Measurements from ENCODE around the gene PBX1. TPM values are rescaled to one million over a fixed set of nuclear protein-coding genes. Genes with fewer than 3 reads are reported as not detected.

PBX1 gene
- total and polyA plus RNA-seq, 2 experiments from 2014 or later = 40.0 to 104 TPM

DNA sequence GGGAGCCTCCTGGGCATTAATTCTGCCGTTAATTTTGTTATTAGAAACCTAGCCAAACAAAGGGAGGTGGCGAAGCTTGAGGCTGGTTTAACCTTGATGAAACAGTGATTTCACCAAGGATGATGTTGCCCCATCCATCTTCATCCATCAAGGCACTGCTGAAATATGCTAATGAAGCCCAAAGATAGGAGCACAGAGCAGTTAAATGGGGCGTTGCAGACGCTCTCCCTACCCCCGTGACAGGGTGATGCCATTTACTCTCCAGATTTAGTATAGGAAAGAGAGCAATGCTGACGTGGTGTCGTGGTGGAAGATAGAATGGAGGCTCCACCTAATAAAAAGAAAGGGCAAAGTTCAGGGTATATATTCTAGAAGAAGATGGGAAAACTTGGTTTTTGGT, 84.0 kb downstream of the PBX1 start:
- TF ChIP-seq NANOG (IDR thresholded peaks at IDR 0.05; ENCODE audit: borderline replicate concordance) (no peak), EZH2 (IDR thresholded peaks at IDR 0.05; ENCODE audit: low read depth, unreplicated experiment) (no peak), REST (IDR thresholded peaks at IDR 0.05; ENCODE audit: unreplicated experiment) (no peak), ETS1 (IDR thresholded peaks at IDR 0.05) (no peak), EZH2phosphoT487 (IDR thresholded peaks at IDR 0.05; ENCODE audit: unreplicated experiment) (no peak), POLR2AphosphoS5 (IDR thresholded peaks at IDR 0.05; ENCODE audit: low read depth) (no peak), JUNB (IDR thresholded peaks at IDR 0.05; ENCODE audit: unreplicated experiment) (no peak), ZNF114 (CRISPR knock-in tag; IDR thresholded peaks at IDR 0.05) (no peak), STAT1 (IDR thresholded peaks at IDR 0.05; ENCODE audit: unreplicated experiment) (no peak), CREB1 (CRISPR knock-in tag; IDR thresholded peaks at IDR 0.05; ENCODE audit: low read depth) (no peak), ZNF331 (CRISPR knock-in tag; IDR thresholded peaks at IDR 0.05; ENCODE audit: low read depth) (no peak)
- TF ChIP-seq, protein P1, sequence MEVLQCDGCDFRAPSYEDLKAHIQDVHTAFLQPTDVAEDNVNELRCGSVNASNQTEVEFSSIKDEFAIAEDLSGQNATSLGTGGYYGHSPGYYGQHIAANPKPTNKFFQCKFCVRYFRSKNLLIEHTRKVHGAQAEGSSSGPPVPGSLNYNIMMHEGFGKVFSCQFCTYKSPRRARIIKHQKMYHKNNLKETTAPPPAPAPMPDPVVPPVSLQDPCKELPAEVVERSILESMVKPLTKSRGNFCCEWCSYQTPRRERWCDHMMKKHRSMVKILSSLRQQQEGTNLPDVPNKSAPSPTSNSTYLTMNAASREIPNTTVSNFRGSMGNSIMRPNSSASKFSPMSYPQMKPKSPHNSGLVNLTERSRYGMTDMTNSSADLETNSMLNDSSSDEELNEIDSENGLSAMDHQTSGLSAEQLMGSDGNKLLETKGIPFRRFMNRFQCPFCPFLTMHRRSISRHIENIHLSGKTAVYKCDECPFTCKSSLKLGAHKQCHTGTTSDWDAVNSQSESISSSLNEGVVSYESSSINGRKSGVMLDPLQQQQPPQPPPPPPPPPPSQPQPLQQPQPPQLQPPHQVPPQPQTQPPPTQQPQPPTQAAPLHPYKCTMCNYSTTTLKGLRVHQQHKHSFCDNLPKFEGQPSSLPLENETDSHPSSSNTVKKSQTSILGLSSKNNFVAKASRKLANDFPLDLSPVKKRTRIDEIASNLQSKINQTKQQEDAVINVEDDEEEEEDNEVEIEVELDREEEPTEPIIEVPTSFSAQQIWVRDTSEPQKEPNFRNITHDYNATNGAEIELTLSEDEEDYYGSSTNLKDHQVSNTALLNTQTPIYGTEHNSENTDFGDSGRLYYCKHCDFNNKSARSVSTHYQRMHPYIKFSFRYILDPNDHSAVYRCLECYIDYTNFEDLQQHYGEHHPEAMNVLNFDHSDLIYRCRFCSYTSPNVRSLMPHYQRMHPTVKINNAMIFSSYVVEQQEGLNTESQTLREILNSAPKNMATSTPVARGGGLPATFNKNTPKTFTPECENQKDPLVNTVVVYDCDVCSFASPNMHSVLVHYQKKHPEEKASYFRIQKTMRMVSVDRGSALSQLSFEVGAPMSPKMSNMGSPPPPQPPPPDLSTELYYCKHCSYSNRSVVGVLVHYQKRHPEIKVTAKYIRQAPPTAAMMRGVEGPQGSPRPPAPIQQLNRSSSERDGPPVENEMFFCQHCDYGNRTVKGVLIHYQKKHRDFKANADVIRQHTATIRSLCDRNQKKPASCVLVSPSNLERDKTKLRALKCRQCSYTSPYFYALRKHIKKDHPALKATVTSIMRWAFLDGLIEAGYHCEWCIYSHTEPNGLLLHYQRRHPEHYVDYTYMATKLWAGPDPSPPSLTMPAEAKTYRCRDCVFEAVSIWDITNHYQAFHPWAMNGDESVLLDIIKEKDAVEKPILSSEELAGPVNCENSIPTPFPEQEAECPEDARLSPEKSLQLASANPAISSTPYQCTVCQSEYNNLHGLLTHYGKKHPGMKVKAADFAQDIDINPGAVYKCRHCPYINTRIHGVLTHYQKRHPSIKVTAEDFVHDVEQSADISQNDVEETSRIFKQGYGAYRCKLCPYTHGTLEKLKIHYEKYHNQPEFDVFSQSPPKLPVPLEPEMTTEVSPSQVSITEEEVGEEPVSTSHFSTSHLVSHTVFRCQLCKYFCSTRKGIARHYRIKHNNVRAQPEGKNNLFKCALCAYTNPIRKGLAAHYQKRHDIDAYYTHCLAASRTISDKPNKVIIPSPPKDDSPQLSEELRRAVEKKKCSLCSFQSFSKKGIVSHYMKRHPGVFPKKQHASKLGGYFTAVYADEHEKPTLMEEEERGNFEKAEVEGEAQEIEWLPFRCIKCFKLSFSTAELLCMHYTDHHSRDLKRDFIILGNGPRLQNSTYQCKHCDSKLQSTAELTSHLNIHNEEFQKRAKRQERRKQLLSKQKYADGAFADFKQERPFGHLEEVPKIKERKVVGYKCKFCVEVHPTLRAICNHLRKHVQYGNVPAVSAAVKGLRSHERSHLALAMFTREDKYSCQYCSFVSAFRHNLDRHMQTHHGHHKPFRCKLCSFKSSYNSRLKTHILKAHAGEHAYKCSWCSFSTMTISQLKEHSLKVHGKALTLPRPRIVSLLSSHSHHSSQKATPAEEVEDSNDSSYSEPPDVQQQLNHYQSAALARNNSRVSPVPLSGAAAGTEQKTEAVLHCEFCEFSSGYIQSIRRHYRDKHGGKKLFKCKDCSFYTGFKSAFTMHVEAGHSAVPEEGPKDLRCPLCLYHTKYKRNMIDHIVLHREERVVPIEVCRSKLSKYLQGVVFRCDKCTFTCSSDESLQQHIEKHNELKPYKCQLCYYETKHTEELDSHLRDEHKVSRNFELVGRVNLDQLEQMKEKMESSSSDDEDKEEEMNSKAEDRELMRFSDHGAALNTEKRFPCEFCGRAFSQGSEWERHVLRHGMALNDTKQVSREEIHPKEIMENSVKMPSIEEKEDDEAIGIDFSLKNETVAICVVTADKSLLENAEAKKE (CRISPR knock-in tag; IDR thresholded peaks at IDR 0.05) = no peak
- TF ChIP-seq, protein P2, sequence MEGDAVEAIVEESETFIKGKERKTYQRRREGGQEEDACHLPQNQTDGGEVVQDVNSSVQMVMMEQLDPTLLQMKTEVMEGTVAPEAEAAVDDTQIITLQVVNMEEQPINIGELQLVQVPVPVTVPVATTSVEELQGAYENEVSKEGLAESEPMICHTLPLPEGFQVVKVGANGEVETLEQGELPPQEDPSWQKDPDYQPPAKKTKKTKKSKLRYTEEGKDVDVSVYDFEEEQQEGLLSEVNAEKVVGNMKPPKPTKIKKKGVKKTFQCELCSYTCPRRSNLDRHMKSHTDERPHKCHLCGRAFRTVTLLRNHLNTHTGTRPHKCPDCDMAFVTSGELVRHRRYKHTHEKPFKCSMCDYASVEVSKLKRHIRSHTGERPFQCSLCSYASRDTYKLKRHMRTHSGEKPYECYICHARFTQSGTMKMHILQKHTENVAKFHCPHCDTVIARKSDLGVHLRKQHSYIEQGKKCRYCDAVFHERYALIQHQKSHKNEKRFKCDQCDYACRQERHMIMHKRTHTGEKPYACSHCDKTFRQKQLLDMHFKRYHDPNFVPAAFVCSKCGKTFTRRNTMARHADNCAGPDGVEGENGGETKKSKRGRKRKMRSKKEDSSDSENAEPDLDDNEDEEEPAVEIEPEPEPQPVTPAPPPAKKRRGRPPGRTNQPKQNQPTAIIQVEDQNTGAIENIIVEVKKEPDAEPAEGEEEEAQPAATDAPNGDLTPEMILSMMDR (conservative IDR thresholded peaks at IDR 0.05; ENCODE audit: low read depth in 2 of 2) = no peak
- Histone ChIP-seq H2AFZ (no peak overlapping the region), H3K4me2 (no peak overlapping the region), H3K4me1 (ENCODE audit: insufficient read depth) (peaks cover 66% of the 10 kb centered on the region), H3K79me2 (replicated peaks; ENCODE audit: insufficient read depth) (peaks cover 100% of the 10 kb centered on the region), H3K27ac (ENCODE audit: low read depth) (no peak overlapping the region), H3K9me2 (ENCODE audit: insufficient read depth) (no peaks in the 10 kb centered on the region), H3F3A (replicated peaks; ENCODE audit: low read depth) (no peaks in the 10 kb centered on the region), H3K36me3 (ENCODE audit: insufficient read depth) (peaks cover 4% of the 10 kb centered on the region; the same call in 1 of the 2 replicates), H3K4me3 (no peak overlapping the region), H3K27me3 (ENCODE audit: insufficient read depth) (no peaks in the 10 kb centered on the region), H4K20me1 (replicated peaks; ENCODE audit: insufficient read depth) (peaks cover 27% of the 10 kb centered on the region)
- Mint-ChIP-seq H3K27ac (no peak overlapping the region), H3K36me3 (ENCODE audit: low read depth) (peaks cover 26% of the 10 kb centered on the region), H3K4me3 (no peak overlapping the region), H3K27me3 (ENCODE audit: insufficient read depth, low read depth, poor library complexity) (peaks cover 13% of the 10 kb centered on the region), H3K9me3 (no peaks in the 10 kb centered on the region), H3K4me1 (peaks cover 63% of the 10 kb centered on the region)
- no peak for DNase-seq (ENCODE audit: low spot score)
- no peak for ATAC-seq

Data from GM23338 (cell line).